Stimulated activated CD8-positive, alpha-beta memory T cell treated with anti-CD3 and anti-CD28 coated beads, Interleukin-2, amount 100 ng/mL, for 48 hours (primary cell): ENCODE results near the gene CENPO.

Experiments
- DNase-seq, 2 donors: peaks; one replicate each; pipeline ENCODE4 v3.0.0-alpha.2; 2020; ENCODE audit warnings: low read depth in 2 of 2

Gene CENPO

GRCh38 chr2:24861500-24861899 lies 68.3 kb downstream of the CENPO start:
- no peak for DNase-seq

GRCh38 chr2:24863641-24864040 lies 70.4 kb downstream of the CENPO start:
- no peak for DNase-seq

- no peak for DNase-seq
Observed at GRCh38 chr2:24866946-24867345, 73.7 kb downstream of the CENPO start.

GRCh38 chr2:24870440-24870839 lies 77.2 kb downstream of the CENPO start:
- no peak for DNase-seq

GRCh38 chr2:24870891-24871705 lies 77.9 kb downstream of the CENPO start:
- no peak for DNase-seq

GRCh38 chr2:24871852-24872333 lies 78.7 kb downstream of the CENPO start:
- no peak for DNase-seq
